HT1080 (cell line): ENCODE measurements around the gene SPTBN4. TPM values are rescaled to one million over a fixed set of nuclear protein-coding genes. Genes with fewer than 3 reads are reported as not detected.
"Not testable (repeated sequence)": the region's sequence is repeated elsewhere in the genome, so short reads cannot be mapped to it uniquely, and the experiment has no call there.

Experiments
- DNase-seq: peaks from one replicate; pipeline ENCODE4 v3.0.0-alpha.2; 2015; ENCODE audit warnings: low read depth
- total RNA-seq: library from RNA; depleted of rRNA; stranded (reverse); fragments of >200 nt; shearing (Covaris generic); gene quantifications from 2 replicates; pipeline ENCODE4 v1.2.3, GENCODE V29; 2014

Gene SPTBN4
- total RNA-seq, 1 experiment from 2014 or later: not detected

- peak; percentile 85 for DNase-seq
Observed at GRCh38 chr19:40464059-40465024, 2.5 kb upstream of the SPTBN4 start.

GRCh38 chr19:40465025-40465556, 1.7 kb upstream of the SPTBN4 start:
- peak; percentile 60 for DNase-seq

GRCh38 chr19:40465557-40466218, 1.1 kb upstream of the SPTBN4 start, which contains the start of gene BLVRB:
Gene BLVRB (minus strand): TSS chr19:40465745. CDS start chr19:40465688, 57 bp downstream.
- DNase-seq: peak; percentile 97

- no peak for DNase-seq
Observed at GRCh38 chr19:40466219-40466984, 399 bp upstream of the SPTBN4 start.

- no peak for DNase-seq
Observed at GRCh38 chr19:40469011-40469410, 2.2 kb downstream of the SPTBN4 start.

- no peak for DNase-seq
Observed at GRCh38 chr19:40471111-40471510, 4.3 kb downstream of the SPTBN4 start.

- DNase-seq: no peak
Observed at GRCh38 chr19:40472516-40472915, 5.7 kb downstream of the SPTBN4 start.

- DNase-seq: no peak
Observed at GRCh38 chr19:40474737-40475136, 7.9 kb downstream of the SPTBN4 start.

GRCh38 chr19:40475878-40476644, 9.3 kb downstream of the SPTBN4 start:
- not testable (repeated sequence) for DNase-seq

- no peak for DNase-seq
Observed at GRCh38 chr19:40486017-40486416, 19.2 kb downstream of the SPTBN4 start.

GRCh38 chr19:40489882-40490230, 23.1 kb downstream of the SPTBN4 start:
- no peak for DNase-seq

- no peak for DNase-seq
Observed at GRCh38 chr19:40492274-40492673, 25.5 kb downstream of the SPTBN4 start.

- no peak for DNase-seq
Observed at GRCh38 chr19:40493778-40494177, 27.0 kb downstream of the SPTBN4 start.

GRCh38 chr19:40494191-40494838, 27.5 kb downstream of the SPTBN4 start:
- no peak for DNase-seq

GRCh38 chr19:40497214-40497613, 30.4 kb downstream of the SPTBN4 start:
- no peak for DNase-seq

- no peak for DNase-seq
Observed at GRCh38 chr19:40499320-40499719, 32.5 kb downstream of the SPTBN4 start.

GRCh38 chr19:40500678-40501530, 34.1 kb downstream of the SPTBN4 start:
- not testable (repeated sequence) for DNase-seq

- DNase-seq: no peak
Observed at GRCh38 chr19:40501599-40501998, 34.8 kb downstream of the SPTBN4 start.

GRCh38 chr19:40502081-40502480, 35.3 kb downstream of the SPTBN4 start:
- DNase-seq: no peak
